Upper lobe of left lung (tissue), 4 donors: ENCODE results near the gene VWA8.

Experiments
- POLR2A ChIP-seq, 4 donors: fragments of 450-650 bp; IDR thresholded peaks; one replicate each; pipeline ENCODE4 v1.5.1; 2016 to 2017; ENCODE audit warnings: antibody characterized with exemption in 4 of 4, mild to moderate bottlenecking in 2 of 4
- TF ChIP-seq, protein P1 (sequence below), 6 experiments: fragments of 450-650 bp in 4 of 6; fragments of 200-600 bp in 2 of 6; sonication (generic) in 2 of 6; IDR thresholded peaks; one replicate each; pipeline ENCODE4 v1.5.1; 2016 to 2019; ENCODE audit warnings: antibody characterized with exemption in 6 of 6

DNA sequence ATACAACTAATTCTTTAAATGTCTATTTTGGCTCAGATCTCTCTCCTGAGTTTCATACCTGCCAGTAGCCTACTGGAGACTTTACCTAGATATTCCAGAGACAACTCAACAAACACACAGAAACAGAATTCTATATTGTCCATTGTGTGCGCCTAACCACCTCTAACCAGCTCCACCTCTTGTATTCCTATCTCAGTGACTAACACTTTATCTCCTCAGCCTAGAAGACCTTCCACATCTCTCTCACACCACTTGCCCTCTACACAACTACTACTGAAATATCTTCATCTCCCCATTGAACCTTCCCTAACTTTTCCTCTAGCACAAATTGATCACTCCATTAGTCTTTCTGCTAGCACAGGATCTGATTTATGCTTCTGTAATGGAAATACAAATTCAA is 6.7 kb downstream of the VWA8 start:
- TF ChIP-seq, protein P1, sequence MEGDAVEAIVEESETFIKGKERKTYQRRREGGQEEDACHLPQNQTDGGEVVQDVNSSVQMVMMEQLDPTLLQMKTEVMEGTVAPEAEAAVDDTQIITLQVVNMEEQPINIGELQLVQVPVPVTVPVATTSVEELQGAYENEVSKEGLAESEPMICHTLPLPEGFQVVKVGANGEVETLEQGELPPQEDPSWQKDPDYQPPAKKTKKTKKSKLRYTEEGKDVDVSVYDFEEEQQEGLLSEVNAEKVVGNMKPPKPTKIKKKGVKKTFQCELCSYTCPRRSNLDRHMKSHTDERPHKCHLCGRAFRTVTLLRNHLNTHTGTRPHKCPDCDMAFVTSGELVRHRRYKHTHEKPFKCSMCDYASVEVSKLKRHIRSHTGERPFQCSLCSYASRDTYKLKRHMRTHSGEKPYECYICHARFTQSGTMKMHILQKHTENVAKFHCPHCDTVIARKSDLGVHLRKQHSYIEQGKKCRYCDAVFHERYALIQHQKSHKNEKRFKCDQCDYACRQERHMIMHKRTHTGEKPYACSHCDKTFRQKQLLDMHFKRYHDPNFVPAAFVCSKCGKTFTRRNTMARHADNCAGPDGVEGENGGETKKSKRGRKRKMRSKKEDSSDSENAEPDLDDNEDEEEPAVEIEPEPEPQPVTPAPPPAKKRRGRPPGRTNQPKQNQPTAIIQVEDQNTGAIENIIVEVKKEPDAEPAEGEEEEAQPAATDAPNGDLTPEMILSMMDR (IDR thresholded peaks at IDR 0.05) = no peak
- no peak for TF ChIP-seq POLR2A (IDR thresholded peaks at IDR 0.05)
